HUDEP-2 (cell line): Measurements from ENCODE around the gene EVC.
"Not testable (repeated sequence)": the region's sequence is repeated elsewhere in the genome, so short reads cannot be mapped to it uniquely, and the experiment has no call there.

Experiments
- DNase-seq, 76 experiments: peaks; one replicate each; lab custom pipeline; 2025; ENCODE audit not compliant: unreplicated experiment in 76 of 76; lab: John Stamatoyannopoulos, UW

EVC gene

GRCh38 chr4:5707778-5708448 lies 3.1 kb upstream of the EVC start:
- no peak for DNase-seq

- no peak for DNase-seq
Observed at GRCh38 chr4:5708449-5709206, 2.4 kb upstream of the EVC start, which contains the start of gene EVC2. EVC2 (minus strand) TSS chr4:5708559; CDS start chr4:5708513, 46 bp downstream.

DNA sequence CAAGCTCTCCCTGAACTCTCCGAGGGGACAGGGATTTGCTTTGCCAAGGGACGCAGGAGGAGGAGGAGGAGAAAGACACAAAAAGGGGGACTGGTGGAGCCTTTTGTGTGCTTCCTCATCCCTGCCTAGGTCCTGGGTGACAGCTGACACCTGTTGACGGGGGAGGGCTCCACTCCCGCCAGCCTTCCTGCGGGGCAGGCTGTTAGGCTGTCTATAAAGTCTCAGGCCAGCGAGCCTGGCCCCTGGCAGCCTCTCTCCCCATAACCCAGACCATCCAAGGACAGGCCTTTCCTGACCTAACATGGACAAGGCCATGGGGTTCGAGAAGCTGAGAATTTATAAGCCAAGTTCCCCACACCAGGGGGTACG lies 1.8 kb upstream of the EVC start:
- DNase-seq, result no peak

- no peak for DNase-seq
Observed at GRCh38 chr4:5710065-5710960, 688 bp upstream of the EVC start.

- no peak for DNase-seq
Observed at GRCh38 chr4:5711479-5712184, 631 bp downstream of the EVC start.

DNA sequence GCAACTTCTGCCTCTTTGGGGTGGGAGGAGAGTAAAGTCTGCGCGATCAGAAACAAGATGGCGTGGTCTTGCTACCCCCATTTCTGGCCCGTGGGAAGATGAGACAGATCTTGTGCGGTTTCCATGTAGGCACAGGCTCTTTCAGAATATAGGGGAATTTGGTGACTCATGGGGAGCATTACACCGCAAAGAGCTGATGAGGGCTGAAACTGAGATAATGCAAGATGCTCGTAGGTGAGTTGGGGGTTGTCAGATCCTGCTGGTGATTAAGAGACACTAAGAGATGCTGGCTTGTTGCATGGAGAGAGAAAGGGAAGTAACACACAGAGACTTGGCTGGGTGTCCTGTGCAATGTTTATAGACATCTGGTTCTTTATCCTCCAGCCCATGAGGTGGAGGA lies 1.5 kb downstream of the EVC start:
- no peak for DNase-seq

DNA sequence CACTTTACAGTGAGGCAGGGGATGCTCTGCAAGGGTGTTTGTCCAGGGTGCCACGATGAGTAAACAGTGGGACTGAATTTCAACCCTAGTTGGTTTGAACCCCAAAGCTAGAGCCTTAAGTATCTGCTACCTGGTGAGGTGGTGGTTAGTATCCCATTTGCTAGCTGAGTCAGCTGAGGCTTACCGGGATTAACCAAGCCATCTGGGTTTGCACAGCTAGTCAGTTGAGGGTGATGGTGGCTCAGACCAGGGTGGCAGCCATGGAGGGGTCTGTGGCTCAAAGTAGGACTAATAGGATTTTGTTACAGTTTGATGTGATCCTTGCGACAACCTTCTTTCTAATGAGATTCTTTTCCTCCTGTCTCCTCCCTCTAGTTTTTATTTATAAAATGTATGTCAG lies 1.9 kb downstream of the EVC start:
- no peak for DNase-seq

DNA sequence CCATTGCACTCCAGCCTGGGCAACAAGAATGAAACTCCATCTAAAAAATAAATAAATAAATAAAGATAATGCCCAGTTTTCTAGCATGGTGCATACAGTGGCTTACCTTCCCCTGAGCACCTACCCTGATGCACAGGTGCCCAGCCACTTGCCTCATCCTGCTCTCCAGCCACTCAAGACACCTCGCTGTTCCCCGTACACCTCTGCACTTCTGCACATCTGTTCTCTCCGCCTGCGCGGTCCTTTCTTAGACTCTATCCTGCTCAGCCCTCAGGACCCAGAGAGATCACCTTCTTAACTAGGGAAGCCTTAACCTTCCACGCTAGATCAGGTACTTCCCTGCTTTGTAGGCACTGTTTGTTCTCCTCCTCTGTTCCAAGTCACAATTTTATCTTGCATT lies 2.9 kb downstream of the EVC start:
- DNase-seq, result no peak

DNA sequence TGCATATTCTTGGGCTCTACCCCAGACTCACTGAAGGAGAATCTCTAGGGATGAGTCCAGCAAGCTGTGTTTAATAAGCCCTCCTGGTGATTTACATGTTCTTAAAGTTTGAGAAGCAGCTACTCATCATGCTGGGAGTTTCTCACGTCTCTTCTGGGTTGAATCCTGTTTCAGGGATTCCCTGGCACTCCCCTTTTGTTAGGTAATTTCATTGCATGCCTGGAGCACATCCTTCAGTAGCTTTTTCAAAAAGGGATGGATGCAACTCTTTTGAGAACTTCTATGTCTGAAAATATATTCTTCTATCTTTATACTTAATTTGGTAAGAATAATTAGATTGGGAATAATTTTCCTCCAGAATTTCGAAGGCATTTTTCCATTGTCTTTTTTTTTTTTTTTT lies 4.4 kb downstream of the EVC start:
- DNase-seq, result no peak

DNA sequence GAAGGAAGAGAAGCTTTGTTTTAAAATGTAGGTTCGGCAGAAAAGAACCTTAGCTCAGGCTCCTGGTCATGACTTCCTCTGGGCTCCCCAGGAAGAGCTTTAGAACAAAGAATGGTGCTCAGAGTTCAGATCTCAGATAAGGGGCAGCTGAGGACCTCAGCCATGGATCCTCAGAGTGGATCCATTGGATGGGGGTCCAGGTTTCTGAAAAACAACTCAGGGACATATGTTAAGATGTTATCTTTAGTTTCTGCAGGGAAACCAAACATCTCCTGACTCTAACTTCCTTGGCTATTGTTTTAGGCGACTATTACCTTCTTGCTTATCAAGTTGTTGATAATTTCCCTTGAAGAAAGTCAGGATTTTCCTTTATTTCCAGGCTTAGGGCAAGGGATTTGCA lies 5.4 kb downstream of the EVC start:
- no peak for DNase-seq

DNA sequence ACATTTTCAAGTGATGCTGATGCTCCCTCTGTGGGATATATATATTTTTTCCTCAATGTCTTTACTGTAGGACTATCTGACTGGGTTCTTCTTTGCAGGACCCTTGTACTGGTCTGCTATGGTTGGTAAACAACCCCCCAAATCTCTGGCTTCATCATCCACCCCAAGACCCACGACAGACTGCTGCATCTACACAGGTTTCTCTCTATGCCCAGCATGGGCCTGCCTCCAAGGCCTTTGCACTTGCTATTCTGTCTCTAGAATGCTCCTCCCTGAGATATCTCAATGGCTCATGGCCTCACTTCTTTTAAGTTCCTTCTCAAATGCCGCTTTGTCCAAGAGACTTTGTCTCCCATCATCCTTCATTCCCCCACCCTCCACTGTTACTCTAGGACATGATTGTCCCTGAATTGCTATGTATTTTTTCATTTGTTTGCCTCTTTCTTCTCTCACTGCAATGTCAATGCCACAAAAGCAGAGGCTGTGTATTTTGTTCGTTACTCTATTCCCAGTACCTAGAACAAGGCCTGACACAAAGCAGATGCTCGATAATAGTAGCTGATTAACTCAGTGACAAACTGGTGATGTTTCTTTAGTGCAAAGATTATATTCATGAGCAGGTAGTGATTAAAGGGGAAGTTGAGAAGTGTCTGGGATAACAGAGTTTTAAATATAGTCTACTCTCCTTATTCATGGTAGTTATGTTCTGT lies 6.6 kb downstream of the EVC start:
- DNase-seq, result no peak

DNA sequence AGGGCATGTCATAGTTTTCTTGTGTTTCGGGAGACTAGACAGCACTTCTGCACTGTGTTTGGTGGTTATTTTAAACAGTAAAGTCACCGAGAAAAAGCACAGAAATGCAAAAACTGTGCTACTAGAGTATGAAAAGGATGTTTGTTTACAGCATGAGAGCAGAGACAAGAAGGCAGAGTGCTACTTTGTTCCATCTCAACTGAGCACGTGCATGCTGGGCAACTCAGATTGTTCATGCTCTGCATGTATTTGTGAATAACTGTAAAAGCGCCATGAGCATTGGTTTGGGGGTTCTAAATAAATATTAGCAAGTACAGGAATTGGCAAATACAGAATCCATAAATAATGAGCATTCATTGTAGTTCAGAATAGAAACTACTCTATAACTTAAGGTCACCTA lies 7.4 kb downstream of the EVC start:
- DNase-seq, result no peak

- no peak for DNase-seq
Observed at GRCh38 chr4:5719350-5720055, 8.5 kb downstream of the EVC start.

- DNase-seq, result no peak
Observed at GRCh38 chr4:5720157-5720850, 9.3 kb downstream of the EVC start.

DNA sequence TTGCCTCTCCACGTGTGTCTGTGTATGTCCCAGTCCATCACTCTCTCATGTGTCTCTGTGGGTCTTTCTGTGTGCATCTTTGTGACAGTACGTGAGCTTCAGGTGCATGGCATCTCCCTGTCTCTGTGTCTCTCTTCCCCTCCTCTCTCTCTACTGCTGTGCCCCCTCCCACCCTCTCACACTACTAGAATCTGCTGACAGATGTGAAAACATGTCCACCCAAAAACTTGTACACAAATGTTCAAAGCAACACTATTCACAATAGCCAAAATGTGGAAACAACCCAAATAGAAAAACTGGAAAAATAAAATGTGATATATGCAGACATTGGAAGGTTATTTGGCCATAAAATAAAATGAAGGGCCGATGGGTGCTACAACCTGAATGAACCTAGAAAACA lies 10.0 kb downstream of the EVC start:
- no peak for DNase-seq

GRCh38 chr4:5721923-5722322 lies 10.9 kb downstream of the EVC start:
- no peak for DNase-seq

DNA sequence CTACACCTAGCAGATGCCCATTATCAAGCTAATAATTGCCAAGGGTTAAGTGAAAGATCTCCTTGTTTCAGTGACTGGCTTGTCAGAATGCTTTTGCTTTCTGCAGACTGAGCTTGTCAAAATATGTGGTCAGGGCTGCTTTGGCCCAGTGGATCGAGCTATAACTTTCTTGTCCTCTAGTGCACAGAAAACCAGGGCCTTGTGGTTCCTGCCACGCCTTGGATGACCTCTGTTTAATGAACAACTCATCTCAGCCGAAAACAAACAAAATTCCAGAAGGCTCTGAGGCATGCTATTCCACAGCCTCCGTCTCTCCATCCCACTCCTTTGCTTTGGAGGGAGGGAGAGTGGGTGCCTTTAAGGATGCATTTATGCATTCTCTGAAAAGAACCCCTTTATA lies 11.3 kb downstream of the EVC start:
- DNase-seq, result no peak

DNA sequence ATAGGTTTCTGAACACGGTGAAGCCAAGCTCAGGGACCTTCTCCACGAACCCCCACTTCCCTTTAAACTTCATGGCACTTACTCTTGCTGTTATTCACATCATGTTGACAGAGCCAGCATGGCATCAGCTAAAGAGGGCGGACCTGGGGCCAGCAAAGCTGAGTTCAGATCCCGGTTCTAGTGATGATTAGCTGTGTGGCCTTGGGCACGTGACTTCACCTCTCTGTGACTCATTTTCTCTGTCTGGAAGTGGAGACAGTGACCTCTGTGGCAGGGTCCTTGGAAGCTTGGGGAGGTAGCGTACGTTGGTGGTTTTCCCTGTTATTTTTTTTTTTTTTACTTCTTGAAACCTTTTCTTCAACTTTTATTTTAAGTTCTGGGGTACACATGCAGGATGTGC lies 13.4 kb downstream of the EVC start:
- no peak for DNase-seq

DNA sequence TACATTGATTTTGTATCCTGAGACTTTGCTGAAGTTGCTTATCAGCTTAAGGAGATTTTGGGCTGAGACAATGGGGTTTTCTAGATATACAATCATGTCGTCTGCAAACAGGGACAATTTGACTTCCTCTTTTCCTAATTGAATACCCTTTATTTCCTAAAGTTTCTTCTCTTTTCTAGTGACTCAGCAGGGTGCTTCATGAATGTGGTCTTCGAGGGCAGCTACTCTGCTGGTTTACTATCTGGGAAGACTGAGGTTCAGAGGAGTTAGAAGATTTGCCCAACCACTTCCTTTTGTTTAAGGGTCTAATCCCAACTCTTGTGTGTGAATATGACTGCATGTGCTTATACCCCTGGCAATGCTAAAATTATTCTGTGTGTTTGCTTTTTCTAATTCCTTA lies 17.4 kb downstream of the EVC start:
- DNase-seq, result not testable (repeated sequence)
